ENCODE results near the gene TPD52L2. TPM values are rescaled to one million over a fixed set of nuclear protein-coding genes. Genes with fewer than 3 reads are reported as not detected.
"Not testable (repeated sequence)": the region's sequence is repeated elsewhere in the genome, so short reads cannot be mapped to it uniquely, and the experiment has no call there.

TPD52L2 gene
- total RNA-seq, 2 donors from 2014 or later = 54.8 to 92.9 TPM

GRCh38 chr20:63900413-63900812 is 35.3 kb downstream of the TPD52L2 start:
- no peaks in the 10 kb centered on the region for H3K9me3 Mint-ChIP-seq
- H3K36me3 Mint-ChIP-seq (ENCODE audit: low read depth) = peaks cover 64% of the 10 kb centered on the region
- H3K4me3 Mint-ChIP-seq = no peak overlapping the region
- ATAC-seq (replicated peaks) = no peak
- H3K27me3 Mint-ChIP-seq = no peaks in the 10 kb centered on the region
- H3K27ac Mint-ChIP-seq = no peak overlapping the region
- H3K4me1 Mint-ChIP-seq = peaks cover 26% of the 10 kb centered on the region

DNA sequence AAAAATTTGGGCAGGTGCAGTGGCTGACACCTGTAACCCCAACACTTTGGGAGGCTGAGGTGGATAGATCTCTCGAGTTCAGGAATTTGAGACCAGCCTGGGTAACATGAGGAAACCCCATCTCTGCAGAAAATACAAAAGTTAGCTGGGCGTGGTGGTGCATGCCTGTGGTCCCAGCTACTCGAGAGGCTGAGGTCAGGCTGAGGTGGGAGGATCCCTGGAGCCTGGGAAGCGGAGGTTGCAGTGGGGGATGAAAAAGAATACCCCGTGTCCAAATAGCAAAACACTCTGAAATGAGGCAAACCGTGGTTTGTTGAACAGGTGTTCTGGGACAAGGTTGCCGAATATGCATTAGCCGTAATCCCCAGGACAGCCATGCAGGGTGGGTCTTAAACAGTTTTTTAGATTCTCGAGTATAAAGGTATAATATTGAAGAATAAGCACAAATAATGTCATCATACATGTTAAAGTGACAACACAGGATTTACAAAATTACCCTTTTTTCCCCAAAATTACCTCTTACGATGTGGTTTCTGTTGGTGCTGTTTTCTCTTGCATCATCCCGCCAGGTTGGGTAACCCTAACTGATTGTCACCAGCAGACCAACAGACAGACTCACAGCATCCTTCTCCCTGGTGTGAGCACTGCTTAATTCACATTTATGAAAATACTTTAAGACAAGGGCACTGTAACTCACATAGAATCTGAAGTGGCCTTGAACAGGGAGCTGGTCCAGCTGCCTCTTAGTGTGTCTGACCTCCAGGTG is 38.9 kb downstream of the TPD52L2 start:
- H3K27ac Mint-ChIP-seq = no peak overlapping the region
- no peaks in the 10 kb centered on the region for H3K27me3 Mint-ChIP-seq
- H3K4me1 Mint-ChIP-seq = peaks cover 14% of the 10 kb centered on the region
- no peaks in the 10 kb centered on the region for H3K9me3 Mint-ChIP-seq
- no peak overlapping the region for H3K4me3 Mint-ChIP-seq
- peaks cover 41% of the 10 kb centered on the region for H3K36me3 Mint-ChIP-seq (ENCODE audit: low read depth)
- ATAC-seq (replicated peaks) = no peak

DNA sequence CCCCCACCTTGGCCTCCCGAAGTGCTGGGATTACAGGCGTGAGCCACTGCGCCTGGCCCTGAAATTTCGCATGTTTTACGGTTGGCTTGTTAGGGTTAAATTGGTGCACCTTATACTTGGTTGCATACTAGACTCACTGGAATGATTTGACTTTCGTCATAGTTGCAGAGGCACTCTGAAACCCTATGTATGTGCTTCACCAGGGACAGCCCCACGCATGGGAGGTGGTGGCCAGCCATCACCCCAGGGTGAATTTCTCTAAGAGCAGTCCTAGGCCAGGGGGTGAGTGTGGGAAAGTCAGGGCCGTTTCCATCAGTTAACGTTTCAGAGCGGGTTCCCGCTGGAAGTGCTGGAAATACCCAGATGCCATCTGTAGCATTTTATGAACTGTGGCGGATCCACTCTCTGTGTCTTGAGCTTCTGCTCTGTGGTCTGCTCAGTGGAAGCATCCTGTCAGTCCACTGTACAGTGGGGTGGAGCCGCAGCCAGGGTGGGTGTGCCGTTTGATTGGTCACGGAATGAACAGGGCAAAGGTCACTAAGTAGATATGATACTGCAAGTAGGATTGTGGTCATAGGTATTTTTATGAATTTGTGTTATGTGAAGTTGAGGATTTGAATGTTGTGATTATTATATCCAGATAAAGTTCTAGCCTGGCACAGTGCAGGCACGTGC is 43.1 kb downstream of the TPD52L2 start:
- H3K4me3 Mint-ChIP-seq = no peak overlapping the region
- H3K4me1 Mint-ChIP-seq = peaks cover 22% of the 10 kb centered on the region
- ATAC-seq (replicated peaks) = peak; percentile 36
- H3K9me3 Mint-ChIP-seq = no peaks in the 10 kb centered on the region
- H3K36me3 Mint-ChIP-seq (ENCODE audit: low read depth) = peaks cover 39% of the 10 kb centered on the region
- H3K27me3 Mint-ChIP-seq = no peaks in the 10 kb centered on the region
- peak overlapping the region; percentile 31 for H3K27ac Mint-ChIP-seq

GRCh38 chr20:63911176-63911575 is 46.1 kb downstream of the TPD52L2 start:
- H3K27ac Mint-ChIP-seq = peak overlapping the region; percentile 59
- H3K27me3 Mint-ChIP-seq = no peaks in the 10 kb centered on the region
- H3K9me3 Mint-ChIP-seq = no peaks in the 10 kb centered on the region
- peaks cover 53% of the 10 kb centered on the region for H3K36me3 Mint-ChIP-seq (ENCODE audit: low read depth)
- ATAC-seq (replicated peaks) = peak; percentile 46
- peak overlapping the region; percentile 20 for H3K4me3 Mint-ChIP-seq
- peaks cover 24% of the 10 kb centered on the region for H3K4me1 Mint-ChIP-seq

DNA sequence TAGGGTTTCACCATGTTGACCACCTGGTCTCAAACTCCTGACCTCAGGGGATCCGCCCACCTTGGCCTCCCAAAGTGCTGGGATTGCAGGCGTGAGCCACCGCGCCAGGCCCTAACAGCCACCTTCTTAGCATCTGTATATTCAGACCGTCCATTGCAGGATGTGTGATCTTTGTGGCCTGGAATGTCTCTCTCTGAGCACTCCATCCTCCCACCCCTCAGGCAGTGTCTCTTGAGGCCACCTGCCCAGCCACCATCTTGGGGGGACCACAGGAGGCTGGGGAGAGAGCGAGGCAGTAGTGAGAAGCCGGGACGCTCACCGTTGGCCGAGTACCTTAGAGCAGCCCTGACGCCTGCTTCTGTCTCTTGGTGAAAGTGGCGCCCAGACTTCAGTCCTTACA is 48.7 kb downstream of the TPD52L2 start:
- Mint-ChIP-seq H3K9me3 (no peaks in the 10 kb centered on the region), H3K27me3 (no peaks in the 10 kb centered on the region), H3K4me1 (peaks cover 22% of the 10 kb centered on the region), H3K4me3 (no peak overlapping the region), H3K27ac (no peak overlapping the region), H3K36me3 (ENCODE audit: low read depth) (peaks cover 61% of the 10 kb centered on the region)
- ATAC-seq (replicated peaks) = no peak

- Mint-ChIP-seq H3K4me1 (peaks cover 16% of the 10 kb centered on the region), H3K9me3 (no peaks in the 10 kb centered on the region), H3K4me3 (no peak overlapping the region), H3K27ac (no peak overlapping the region), H3K36me3 (ENCODE audit: low read depth) (peaks cover 57% of the 10 kb centered on the region), H3K27me3 (no peaks in the 10 kb centered on the region)
- no peak for ATAC-seq (replicated peaks)
Observed at GRCh38 chr20:63915471-63915870, 50.4 kb downstream of the TPD52L2 start.

- not testable (repeated sequence) for H3K27ac Mint-ChIP-seq; H3K4me3 Mint-ChIP-seq; H3K27me3 Mint-ChIP-seq; ATAC-seq (replicated peaks); H3K9me3 Mint-ChIP-seq
- H3K4me1 Mint-ChIP-seq = peaks cover 10% of the 10 kb centered on the region
- peaks cover 57% of the 10 kb centered on the region for H3K36me3 Mint-ChIP-seq (ENCODE audit: low read depth)
Observed at GRCh38 chr20:63916371-63916939, 51.4 kb downstream of the TPD52L2 start.

DNA sequence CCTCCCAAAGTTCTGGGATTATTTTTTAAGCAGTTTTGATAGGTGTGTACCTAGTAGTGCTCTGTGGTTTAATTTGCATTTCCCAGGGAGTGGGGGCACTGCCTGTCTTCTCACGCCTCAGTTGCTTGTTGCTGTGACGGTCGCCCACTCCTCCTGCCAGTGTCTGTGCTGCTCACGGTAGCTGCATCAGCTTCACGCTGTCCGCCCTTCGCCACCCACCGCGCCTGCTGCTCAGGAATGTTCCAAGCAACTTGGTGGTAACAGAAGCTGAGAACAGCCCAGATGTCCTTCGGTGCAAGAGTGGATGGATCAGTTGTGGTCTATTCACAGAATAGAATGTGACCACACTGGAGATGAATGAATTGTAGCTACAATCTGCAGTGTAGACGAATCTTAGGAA is 52.7 kb downstream of the TPD52L2 start:
- no peak for ATAC-seq (replicated peaks)
- Mint-ChIP-seq H3K27me3 (no peaks in the 10 kb centered on the region), H3K9me3 (no peaks in the 10 kb centered on the region), H3K36me3 (ENCODE audit: low read depth) (peaks cover 59% of the 10 kb centered on the region), H3K27ac (no peak overlapping the region), H3K4me3 (no peak overlapping the region), H3K4me1 (peaks cover 9% of the 10 kb centered on the region)

DNA sequence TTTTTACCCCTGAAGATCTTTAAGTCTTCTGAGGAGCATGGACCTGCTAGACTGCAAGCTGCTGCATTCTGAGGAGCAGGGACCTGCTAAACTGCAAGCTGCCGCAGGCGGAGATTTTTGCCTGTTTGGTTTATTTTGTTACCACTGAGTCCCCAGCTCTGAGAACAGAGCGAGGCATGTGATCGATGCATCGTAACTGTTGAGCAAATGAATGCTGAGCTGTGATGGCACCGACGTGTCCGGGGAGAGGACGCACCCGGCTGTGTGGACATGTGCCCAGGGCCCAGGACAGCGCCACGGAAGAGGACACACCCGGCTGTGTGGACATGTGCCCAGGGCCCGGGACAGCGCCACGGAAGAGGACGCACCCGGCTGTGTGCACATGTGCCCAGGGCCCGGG is 54.1 kb downstream of the TPD52L2 start:
- no peak overlapping the region for H3K27ac Mint-ChIP-seq
- H3K9me3 Mint-ChIP-seq = no peaks in the 10 kb centered on the region
- ATAC-seq (replicated peaks) = no peak
- peaks cover 65% of the 10 kb centered on the region for H3K36me3 Mint-ChIP-seq (ENCODE audit: low read depth)
- no peak overlapping the region for H3K4me3 Mint-ChIP-seq
- peaks cover 4% of the 10 kb centered on the region for H3K4me1 Mint-ChIP-seq
- no peaks in the 10 kb centered on the region for H3K27me3 Mint-ChIP-seq

GRCh38 chr20:63920226-63920625 is 55.2 kb downstream of the TPD52L2 start:
- Mint-ChIP-seq H3K27ac (no peak overlapping the region), H3K4me1 (peaks cover 4% of the 10 kb centered on the region), H3K4me3 (no peak overlapping the region), H3K9me3 (no peaks in the 10 kb centered on the region), H3K27me3 (no peaks in the 10 kb centered on the region), H3K36me3 (ENCODE audit: low read depth) (peaks cover 61% of the 10 kb centered on the region)
- ATAC-seq (replicated peaks) = no peak

GRCh38 chr20:63923651-63924050 is 58.6 kb downstream of the TPD52L2 start:
- H3K27ac Mint-ChIP-seq = peak overlapping the region; percentile 26

GRCh38 chr20:63924241-63924640 is 59.2 kb downstream of the TPD52L2 start:
- Mint-ChIP-seq H3K4me3 (no peak overlapping the region), H3K4me1 (peaks cover 5% of the 10 kb centered on the region), H3K27me3 (no peaks in the 10 kb centered on the region), H3K36me3 (ENCODE audit: low read depth) (peaks cover 71% of the 10 kb centered on the region), H3K27ac (peak overlapping the region; percentile 26), H3K9me3 (no peaks in the 10 kb centered on the region)
- ATAC-seq (replicated peaks) = no peak

More at GRCh38 chr20:63923651-63924050, 58.6 kb downstream of the TPD52L2 start:
- Mint-ChIP-seq H3K36me3 (ENCODE audit: low read depth) (peaks cover 71% of the 10 kb centered on the region), H3K4me1 (peaks cover 5% of the 10 kb centered on the region), H3K4me3 (no peak overlapping the region), H3K27me3 (no peaks in the 10 kb centered on the region), H3K9me3 (no peaks in the 10 kb centered on the region)
- no peak for ATAC-seq (replicated peaks)

DNA sequence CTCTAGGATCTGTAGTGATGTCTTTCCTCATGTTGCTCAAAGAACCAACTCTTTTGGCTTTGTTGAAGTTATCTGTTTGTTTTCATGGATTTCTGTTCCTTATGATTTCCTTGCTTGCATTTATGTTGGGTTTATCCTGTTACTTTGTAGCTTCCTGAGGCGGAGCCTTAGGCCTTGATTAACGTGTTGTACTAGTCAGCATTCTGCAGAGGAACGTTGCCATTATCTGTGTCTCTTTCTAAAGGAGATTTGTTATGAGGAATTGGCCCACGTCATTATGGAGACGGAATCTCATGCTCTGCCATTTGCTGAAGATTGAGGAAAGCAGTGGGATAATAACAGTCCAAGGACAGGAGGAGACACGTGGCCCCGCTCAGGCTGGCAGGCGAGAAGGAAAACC is 61.2 kb downstream of the TPD52L2 start:
- H3K4me1 Mint-ChIP-seq = peaks cover 5% of the 10 kb centered on the region
- no peak overlapping the region for H3K4me3 Mint-ChIP-seq
- H3K9me3 Mint-ChIP-seq = no peaks in the 10 kb centered on the region
- no peaks in the 10 kb centered on the region for H3K27me3 Mint-ChIP-seq
- peak overlapping the region; percentile 19 for H3K27ac Mint-ChIP-seq
- no peak for ATAC-seq (replicated peaks)
- H3K36me3 Mint-ChIP-seq (ENCODE audit: low read depth) = peaks cover 84% of the 10 kb centered on the region

DNA sequence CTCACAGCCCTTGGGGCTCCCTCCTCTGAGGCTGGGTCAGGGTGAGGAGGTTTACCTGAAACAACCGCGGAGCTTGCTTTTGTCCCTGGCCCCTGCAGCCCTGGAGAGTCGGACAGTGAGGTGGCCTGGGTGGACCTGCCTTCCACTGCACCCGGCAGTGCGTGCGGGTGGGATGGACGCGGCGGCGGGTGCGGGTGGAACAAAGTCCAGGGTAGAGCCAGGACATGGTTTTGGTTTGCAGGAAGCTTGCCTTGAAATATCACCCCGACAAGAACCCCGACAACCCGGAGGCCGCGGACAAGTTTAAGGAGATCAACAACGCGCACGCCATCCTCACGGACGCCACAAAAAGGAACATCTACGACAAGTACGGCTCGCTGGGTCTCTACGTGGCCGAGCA is 64.0 kb downstream of the TPD52L2 start:
- ATAC-seq (replicated peaks) = no peak
- peaks cover 5% of the 10 kb centered on the region for H3K4me1 Mint-ChIP-seq
- H3K9me3 Mint-ChIP-seq = no peaks in the 10 kb centered on the region
- H3K27me3 Mint-ChIP-seq = no peaks in the 10 kb centered on the region
- peaks cover 85% of the 10 kb centered on the region for H3K36me3 Mint-ChIP-seq (ENCODE audit: low read depth)
- no peak overlapping the region for H3K4me3 Mint-ChIP-seq
- no peak overlapping the region for H3K27ac Mint-ChIP-seq

- ATAC-seq (replicated peaks); H3K4me3 Mint-ChIP-seq; H3K27me3 Mint-ChIP-seq; H3K27ac Mint-ChIP-seq; H3K4me1 Mint-ChIP-seq; H3K9me3 Mint-ChIP-seq: not testable (repeated sequence)
- H3K36me3 Mint-ChIP-seq (ENCODE audit: low read depth) = peaks cover 87% of the 10 kb centered on the region
Observed at GRCh38 chr20:63929473-63929883, 64.4 kb downstream of the TPD52L2 start.
